HG03139 (cell line): ENCODE data around the gene POU4F1.

ENCODE experiments used
- ATAC-seq: cut with Tn5 transposase; IDR thresholded peaks from one replicate; pipeline ENCODE4 v1.9.1; 2021; ENCODE audit not compliant: unreplicated experiment

POU4F1 gene

DNA sequence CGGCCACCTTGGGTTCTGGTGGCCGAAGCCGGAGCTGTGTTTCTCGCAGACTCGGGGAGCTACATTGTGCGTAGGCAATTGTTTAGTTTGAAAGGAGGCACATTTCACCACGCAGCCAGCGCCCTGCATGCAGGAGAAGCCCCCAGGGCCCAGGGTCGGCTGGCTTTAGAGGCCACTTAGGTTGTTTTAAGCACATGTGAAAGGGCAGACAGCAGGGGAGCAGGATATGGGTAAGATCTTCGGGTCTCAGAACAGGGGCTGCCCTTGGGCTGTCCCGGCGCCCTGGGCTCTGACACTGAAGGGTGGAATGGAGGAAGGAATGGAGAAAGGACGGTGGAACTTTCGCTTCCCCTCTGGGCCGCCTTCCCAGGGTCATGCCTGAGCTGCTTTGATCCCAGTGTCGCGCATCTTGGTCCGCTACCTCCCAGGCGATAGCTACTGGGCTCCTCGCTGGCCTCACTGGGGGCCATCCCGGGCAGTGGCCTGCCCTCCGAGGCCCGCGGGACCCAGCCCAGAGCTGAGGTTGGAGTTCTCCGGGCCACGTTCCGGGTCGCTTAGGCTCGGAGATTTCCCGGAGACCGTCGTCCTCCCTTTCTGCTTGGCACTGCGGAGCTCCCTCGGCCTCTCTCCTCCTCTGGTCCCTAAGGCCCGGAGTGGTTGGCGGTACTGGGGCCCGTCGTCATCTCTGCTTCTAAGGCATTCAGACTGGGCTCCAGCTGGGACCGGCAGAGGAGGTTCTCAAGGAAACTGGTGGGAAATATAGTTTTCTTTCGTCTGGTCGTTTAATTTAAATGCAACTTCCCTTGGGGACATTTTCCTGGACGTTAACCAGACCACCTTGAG, 4.3 kb upstream of the POU4F1 start:
- no peak for ATAC-seq

DNA sequence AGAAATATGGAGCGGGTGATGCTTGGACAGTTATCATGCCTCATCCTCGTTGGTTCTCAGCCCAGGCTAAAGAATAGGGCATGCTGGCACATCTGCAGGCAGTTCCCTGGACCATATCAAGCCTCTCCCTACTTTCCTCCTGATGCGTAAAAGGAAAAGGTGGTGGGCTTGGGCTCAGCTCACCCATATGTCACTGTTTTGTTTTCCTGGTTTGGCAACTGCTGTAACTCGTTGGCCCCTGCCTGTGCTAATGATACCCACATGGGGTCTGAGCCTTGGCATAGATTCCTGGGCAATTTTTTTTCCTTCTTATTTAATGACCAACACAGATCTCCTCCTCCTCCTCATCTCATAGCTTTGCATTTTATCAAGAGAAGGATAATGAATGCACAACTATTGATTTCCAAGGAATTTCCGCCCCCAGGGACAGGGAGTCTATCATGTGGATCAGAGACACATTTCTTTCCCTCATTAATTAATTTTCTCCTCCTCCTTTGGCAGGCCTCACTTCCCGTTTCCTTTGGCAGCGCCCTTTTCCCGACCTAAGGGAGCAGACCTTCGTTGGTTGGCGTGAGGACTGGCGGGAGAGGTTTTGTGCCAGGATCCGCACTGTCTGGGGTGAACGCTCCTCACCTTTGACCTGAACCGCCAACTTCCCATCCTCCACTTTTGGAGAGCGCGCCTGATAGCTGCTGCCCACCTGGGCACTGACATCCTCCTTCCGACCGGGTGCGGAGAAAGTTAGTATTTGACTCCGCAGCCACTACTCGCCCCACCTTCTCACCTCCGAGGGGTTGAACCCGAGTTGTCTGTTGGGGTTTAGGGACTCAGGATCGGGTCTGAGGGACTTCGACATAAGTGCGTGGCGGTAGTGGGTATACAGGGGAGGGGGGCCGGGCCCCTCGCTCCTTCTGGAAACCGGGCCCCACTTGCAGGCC, 3.4 kb upstream of the POU4F1 start:
- no peak for ATAC-seq

DNA sequence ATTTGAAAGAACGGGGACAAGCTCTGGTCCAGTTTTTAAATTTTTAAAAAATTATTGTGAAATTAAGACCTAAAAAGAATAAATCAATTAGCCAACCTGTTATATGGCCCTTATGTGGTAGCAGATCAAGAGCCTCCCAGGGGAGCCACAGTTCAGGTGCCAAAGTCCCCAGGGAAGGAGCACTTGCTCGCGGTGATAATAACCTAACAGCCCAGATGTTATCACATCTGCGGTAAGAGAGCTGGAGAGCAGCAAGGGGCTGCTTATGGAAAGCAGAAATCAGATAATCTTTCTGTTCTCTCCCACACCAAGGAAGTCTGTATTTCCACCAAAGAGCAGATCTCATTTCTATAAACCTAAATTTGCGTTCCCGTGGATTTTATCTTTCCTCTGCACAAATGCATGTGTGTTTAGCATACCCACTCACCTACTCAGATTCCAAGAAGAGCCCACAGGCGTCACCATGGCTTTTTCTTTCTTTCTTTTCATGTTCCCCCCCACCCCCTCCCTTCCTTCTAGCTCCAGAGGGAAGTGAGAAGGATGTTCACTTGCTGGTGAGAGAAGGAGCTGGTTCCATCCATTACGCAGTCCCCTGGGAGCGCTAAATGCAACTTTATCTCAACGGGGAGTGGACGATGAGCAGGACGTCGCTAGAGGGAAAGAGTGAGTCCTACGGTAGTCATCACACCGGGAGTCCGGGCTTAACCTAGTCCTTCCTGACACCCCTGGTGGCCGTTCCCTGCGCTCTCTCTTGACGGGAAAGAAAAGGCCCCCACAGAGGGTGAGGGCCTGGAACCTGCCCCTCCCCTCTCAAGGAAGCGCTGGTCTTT, 1.6 kb upstream of the POU4F1 start:
- no peak for ATAC-seq

DNA sequence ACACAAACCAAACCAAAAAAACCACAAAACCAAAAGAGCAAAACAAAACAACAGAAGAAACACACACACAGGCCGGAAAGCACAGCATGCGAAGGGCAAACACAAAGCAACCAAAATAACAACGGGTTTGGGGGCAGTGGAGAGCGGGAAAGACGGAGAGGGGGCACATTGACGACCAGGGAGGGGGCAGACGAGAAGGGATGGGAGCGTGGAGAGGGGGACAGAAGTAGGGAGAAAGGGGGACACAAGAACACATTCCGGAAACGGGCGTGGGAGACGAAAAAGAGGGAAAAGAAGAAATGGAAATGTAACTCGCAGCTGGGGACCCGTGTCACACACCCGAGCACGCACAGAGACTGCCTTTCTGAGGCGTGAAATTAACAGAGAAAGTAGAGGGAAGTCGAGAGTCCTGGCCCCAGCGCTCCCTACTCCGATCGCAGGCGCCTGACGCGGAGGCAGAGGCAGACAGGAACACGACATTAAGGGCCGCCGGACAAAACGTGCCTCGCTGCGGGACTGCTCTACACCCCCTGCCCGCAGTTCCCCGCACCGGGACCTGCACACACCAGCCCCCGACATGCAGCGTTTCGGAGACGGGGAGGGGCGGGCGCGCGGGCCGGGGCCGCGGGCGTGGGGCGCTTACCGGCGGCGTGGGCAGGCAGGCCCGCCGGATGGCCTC, 652 bp downstream of the POU4F1 start:
- peak; percentile 21 for ATAC-seq

DNA sequence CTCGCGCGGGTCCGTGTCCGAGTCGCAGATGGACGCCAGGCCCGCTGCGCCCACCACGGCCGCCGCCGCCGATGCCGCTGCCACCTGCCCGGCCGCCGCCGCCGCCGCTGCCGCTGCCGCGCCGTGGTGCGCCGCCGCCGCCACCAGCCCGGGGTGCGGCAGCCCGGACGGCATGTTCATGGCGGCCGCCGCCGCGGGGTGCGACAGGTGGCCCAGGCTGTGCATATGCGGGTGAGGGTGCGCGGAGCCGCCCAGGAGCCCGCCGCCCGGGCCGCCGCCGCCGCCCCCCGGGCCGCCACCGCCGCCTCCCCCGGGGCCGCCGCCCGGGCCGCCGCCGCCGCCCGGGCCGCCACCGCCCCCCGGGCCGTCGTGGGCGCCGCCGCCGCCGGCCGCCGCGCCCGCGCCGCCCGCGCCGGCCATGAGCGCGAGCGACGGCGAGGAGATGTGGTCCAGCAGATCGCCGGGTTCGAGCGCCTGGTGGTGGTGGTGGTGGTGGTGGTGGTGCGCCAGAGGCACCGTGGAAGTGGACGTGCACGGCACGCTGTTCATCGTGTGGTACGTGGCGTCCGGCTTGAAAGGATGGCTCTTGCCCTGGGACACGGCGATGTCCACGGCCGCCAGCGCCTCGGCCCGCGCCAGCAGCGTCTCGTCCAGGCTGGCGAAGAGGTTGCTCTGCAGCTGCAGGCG, 1.3 kb downstream of the POU4F1 start:
- no peak for ATAC-seq

DNA sequence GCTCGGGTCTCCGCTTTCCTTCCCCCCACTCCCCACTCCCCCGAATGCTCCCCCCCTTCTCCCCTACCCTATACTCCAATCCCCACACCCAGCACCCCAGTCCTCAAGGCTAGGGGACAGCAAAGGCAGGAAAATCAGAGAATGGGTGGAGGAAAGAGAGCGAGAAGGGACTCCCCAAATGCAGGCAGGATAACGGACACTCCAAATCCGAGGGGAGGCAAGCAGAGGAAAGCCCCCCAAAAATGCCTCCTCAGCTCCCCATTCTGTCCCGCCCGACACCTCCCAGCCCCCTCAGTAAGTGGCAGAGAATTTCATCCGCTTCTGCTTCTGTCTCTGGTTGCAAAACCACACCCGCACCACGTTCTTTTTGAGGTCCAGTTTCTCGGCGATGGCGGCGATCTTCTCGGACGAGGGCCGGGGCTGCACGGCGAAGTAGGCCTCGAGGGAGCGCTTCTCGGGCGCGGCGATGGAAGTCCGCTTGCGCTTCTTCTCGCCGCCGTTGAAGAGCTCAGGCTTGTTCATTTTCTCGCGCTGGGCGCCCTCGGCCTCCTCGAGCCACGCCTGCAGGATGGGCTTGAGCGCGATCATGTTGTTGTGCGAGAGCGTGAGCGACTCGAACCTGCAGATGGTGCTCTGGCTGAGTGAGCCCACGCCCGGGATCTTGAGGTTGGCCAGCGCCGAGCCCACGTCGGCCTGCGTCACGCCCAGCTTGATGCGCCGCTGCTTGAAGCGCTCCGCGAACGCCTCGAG, 2.1 kb downstream of the POU4F1 start:
- no peak for ATAC-seq

DNA sequence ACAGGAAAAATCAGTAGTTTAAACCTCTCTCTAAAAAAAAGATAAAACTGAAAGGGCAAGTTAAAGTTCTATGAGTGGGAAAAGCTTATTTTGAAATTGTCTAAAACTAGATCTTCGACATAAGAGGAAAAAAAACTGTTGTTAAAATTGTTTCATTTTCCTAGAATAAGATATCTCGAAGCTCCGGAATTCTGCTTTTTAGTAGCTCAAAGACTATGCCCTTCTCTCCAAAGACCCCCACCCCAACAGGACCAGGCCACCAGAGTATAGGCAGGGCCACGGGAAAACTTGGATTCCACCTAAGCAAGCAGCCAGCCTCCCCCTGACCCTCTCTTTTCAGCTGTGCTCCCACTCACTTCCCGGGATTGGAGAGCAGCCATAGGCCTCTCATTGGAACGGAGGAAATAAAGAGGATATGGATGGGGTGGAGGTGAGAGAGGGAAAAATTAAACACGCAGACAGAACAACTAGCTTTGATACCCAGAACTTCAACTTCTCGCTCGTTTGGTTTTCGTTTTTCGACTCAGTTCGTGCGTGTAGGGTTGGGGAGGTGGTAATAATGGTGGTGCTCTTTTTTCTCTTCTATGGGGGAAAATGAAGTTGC, 3.0 kb downstream of the POU4F1 start:
- no peak for ATAC-seq

DNA sequence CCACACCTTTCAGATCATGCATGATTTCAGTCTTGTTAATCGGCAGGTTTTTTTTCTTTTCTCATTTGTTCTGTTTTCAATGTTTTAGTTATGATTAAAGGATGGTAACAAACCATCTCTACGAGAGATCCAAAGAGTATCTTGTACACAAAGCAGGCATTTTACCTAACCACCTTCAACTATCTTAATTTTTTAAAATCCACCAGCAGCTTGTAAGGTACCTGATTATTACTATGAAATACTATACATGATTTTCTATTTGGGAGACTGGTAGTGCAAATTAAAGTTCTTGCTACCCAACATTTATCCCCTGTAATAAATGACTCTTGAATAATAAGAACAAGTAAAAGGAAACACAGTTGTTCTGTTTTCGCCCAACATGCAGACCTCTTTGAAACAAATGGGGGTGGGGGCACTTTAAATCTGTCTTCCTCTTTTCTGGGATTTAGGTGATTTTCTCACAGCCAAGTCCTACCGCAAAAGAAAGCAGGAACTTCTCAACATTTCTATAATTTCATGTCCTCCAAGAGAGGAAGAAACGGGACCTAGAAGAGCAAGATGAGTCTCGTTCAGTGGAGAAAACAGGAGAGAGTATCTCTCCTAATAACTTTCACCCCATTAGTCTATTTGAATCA, 3.6 kb downstream of the POU4F1 start:
- ATAC-seq, result no peak

DNA sequence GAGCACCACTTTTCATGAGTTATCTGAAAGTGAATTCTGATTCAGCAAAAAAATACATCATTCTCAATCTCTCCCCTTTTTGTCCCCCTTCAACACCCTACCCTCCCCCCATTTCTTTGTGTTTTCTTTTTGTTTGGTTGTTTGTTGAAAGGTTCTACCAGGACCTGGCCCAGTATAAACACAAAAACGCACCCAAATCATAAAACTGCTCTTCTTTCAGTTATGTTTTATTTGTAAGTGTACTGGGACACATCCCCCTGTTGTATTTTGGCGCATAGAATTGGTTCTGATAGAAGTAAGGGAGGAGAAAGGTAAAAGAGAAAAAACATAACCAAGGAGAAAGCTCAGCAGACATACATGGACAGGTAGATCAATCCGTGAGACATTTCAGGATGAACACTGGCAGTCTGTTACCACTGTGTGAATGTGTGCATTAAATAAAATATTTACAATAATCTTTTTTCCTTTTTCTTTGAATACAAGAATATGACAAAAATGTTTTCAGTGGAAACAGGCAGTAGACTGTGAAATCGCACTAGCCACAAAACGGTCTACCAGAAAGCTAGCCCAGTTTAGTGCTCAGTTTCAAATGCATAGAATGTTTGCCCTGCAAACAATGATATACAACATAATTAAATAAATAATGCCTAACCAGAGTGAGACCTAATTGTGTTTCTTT, 4.2 kb downstream of the POU4F1 start:
- no peak for ATAC-seq

DNA sequence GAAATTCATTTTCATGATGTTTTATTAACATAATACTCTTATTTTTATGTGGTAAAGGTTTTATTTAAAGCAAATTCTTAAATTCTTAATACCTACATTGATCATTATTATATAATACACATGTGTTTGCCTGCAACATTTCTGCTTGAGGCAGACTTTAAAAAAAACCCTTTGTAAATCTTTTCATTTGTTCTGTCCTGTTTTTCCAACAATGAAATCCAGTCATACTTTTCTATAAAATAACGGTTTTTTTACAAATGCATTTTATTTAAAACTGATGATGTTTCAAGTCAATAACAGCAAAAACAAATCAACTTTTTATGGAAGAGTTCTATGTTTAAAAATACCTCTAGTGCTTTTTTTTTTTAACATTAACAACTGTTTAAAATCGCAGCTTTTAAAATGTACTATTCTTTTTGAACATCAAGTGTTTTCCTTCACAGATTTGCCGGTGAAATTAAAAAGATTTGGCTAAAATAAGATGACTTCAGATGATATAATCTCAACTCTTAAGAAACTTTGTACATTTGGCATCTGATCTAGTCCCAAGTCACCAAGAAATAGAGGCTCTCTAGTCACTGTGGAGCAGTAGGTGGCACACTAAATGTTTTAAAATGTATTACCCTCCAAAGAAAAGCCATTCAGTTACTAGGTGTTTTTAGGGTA, 5.1 kb downstream of the POU4F1 start:
- ATAC-seq, result no peak

DNA sequence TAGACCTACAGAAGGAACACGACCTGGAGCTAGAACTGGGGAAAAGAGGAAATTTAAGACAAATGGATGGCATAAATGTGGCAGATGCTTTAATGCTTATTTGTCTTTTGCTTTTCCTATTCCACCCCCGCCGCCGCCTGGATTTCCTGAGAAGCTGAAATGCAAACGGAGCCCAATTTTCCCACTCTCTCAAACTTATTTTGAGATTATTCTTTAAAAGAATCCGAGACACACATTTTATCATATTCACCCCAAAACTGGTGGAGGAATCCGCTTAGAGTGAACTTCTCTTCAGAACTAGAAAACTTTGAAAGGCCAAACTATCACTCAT, 5.8 kb downstream of the POU4F1 start:
- no peak for ATAC-seq

DNA sequence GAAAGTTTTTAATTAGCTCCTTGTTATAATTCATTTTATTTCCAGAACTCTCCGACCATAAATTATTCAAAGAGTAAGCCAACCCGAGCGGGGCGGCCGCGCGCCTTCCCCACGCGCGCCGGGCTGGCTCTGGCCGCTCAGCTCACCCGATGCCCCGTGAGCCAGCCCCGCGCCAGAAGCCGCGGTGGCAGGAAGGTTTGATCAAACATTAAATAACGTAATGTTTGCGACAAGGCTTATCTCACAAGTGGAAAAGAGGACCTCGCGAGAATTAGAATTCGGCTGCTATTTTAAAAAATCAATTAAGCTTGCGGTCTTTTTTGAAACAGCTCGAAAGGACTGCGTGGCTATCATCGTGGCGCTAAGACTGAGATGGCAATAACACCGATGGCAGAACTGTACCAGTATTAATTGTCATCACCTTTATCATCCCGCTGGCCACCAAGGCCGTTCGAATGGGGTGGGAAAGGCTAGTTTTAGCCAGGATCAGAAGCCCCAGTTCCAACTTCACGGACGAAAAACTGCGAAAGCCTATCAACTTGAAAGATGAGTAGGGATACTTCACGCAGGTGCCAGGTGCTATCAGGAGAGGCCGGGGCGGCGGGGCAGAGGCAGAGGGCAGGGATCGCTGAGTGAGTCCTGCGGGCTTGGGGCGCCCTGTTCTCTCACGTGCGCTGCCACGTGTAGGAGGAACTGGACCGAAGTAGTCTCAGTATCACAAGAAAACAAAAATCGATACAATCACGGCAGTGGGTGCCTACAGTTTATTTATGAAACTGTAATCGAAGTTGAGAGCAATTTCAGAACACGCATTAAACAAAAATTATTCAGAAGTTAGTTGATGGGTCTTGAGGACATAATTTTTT, 6.4 kb downstream of the POU4F1 start:
- ATAC-seq, result no peak

DNA sequence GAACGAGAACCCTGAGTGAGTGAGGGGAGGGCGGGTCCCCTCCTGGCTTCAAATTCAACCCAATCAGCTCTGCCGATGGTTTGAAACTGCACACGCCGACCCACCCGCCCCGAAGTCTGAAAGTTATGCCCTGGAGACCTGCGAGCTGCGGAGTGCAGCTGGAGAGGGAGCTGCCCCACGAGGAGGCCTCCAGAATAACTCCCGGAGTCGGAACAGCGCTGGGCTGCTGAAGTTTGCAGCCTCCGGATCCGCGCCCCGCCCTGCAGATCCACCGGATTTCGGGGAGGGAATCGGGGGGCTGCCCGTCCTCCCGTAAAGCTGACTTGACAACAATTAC, 7.0 kb downstream of the POU4F1 start:
- ATAC-seq, result no peak

DNA sequence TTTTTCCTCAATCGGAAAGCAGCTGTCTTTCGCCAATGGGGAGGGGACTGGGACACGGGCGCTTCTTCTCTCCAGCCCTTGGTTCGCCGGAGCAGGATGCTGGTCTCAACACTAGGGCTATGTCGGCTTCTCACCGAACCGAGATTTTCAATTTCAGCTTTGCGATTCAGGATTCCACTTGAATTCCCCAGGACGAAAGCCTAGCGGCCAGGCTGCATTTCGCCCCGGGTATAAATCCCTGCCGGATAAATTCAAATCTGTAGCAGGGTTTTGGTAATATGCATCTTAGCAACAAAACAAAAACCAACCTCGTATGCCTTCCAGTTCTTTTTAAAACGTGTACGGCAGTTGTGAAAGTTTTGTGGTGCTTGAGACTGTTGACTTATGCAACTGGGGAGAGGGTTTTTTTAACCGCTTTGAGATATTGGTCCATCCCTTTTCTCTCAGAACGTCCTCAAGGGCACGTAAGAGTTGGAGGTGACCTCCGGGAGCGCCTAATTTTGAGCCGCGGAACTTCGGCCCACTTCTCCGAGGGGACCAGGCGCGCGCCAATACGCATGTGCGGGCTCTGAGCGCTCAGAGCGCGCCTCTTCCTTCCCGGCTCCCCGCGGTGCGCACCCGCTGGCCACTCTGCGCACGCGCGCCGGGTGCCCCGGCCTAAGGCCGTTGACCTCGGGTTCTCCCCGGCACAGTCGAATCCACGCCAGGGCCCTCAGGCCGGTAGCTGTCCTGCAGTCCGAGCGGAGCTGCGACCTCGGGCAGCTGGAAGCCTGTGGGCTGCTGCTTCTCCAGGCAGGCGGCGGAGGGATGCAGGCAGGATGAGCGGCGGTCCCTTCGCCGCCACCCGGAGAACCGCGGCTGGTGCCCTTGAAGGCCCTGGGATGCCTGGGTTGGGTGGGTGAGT, 7.6 kb downstream of the POU4F1 start:
- no peak for ATAC-seq

DNA sequence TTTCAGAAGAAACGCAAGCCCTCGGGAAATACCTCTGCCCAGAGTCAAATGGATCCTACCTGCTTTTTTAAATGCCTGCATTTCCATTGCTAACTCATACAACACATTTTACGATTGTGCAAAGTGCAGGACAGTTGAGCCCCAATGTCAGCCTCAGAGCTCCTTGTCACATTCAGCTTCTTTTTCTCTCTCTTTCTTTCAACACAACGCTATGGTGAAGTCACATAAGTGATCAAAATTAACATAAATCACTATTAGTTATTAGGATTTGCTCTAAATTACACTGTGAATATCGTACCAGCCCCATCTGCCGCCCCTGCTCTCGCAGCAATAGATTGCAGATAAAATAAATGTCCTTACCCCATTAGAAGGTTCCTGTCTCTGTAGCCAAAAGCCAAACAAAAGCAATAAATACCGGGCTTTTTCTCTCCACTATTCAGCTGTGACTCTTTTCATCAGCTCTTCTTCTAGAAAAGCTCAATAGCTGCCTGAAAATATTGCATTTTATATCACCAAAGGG, 8.8 kb downstream of the POU4F1 start:
- ATAC-seq, result no peak
